Activated CD4-positive, CD25-positive, alpha-beta regulatory T cell treated with anti-CD3 and anti-CD28 coated beads, Interleukin-2, amount 50 U/mL, for 16 hours (primary cell): ENCODE results near the gene PPP1R1A.

ENCODE experiments used
- DNase-seq: peaks from one replicate; pipeline ENCODE4 v3.0.0-alpha.2; 2020; ENCODE audit warnings: low read depth, low spot score

The PPP1R1A gene, protein sequence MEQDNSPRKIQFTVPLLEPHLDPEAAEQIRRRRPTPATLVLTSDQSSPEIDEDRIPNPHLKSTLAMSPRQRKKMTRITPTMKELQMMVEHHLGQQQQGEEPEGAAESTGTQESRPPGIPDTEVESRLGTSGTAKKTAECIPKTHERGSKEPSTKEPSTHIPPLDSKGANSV

DNA sequence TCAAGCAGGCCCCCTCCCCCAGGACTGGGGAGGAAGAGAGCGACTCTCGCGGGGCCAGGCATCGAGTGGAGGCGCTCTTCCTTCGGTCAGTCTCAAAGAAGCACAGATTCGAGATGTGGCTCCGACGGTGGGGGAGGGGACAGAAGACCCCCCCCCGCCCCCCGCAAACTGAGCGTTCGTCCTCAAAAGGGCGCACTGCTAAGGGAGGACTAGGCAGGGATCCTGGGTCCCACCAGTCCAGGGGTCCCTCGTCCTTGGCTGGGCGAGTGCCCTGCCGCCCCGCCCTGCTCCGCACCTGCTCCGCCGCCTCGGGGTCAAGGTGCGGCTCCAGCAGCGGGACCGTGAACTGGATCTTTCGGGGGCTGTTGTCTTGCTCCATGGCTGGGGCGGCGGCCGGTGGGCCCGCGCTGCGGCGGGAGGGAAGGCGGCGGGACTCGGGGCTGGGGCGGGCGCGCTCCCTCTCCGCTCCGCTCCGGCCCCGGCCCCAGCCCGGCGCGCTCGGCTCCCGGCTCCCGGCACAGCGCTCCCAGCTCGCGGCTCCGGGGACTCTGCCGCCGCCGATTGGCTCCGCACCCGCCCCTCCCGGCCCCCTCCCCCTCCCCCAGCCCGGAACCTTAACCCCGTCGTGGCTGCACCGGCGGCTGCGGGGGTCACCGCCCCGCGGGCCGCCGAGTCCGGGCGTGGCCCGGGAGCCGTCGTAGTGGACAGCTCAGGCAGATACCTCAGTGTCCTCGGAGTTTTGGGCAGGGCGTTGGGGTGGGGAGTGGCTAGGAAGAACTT lies at the start of gene PPP1R1A:
TSS of gene PPP1R1A (minus strand) at position 550 of the 780 bp plus-strand sequence. CDS start at position 379, 171 bp downstream.
- DNase-seq, result no peak

- DNase-seq, result no peak
Observed at GRCh38 chr12:54634795-54635194, 46.3 kb upstream of the PPP1R1A start, which contains the start of gene LACRT. Gene LACRT (minus strand): TSS chr12:54634895. CDS start chr12:54634841, 54 bp downstream.

- DNase-seq, result no peak
Observed at GRCh38 chr12:54631988-54632728, 43.7 kb upstream of the PPP1R1A start.

DNA sequence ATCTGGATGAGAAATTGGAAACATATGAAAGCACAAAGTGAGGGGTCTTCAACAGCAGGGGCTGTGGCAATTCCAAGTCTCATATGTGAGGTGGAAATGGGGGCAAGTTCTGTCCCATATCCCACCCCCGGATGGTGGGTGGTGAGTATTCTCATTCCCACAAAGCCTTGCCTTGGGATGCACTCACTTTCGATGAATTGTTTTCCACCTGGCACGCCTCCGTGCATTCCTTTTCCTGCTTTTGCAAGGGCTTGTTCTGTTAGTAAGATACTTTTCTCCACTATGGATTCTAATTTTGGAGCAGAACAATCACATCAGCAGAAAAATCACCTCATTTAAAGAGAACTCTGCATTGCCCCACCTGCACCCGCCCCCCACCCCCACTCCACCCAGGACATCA lies 43.1 kb upstream of the PPP1R1A start:
- DNase-seq, result no peak

GRCh38 chr12:54629925-54630324 lies 41.5 kb upstream of the PPP1R1A start:
- DNase-seq, result no peak

GRCh38 chr12:54628186-54628846 lies 39.9 kb upstream of the PPP1R1A start:
- DNase-seq, result no peak

DNA sequence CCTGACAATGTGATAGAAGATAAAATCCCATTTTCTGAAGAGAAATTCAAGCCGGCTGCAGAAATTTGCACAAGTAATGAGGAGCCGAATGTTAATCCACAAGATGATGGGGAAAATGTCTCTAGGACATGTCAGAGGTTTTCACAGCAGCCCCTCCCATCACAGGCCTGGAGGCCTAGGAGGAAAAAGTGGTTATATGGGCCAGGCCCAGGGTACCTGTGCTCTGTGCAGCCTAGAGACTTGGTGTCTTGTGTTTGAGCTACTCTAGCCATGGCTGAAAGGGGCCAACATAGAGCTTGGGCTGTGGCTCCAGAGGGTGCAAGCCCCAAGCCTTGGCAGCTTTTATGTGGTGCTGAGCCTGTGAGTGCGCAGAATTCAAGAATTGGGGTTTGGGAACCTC lies 38.8 kb upstream of the PPP1R1A start:
- DNase-seq, result no peak

DNA sequence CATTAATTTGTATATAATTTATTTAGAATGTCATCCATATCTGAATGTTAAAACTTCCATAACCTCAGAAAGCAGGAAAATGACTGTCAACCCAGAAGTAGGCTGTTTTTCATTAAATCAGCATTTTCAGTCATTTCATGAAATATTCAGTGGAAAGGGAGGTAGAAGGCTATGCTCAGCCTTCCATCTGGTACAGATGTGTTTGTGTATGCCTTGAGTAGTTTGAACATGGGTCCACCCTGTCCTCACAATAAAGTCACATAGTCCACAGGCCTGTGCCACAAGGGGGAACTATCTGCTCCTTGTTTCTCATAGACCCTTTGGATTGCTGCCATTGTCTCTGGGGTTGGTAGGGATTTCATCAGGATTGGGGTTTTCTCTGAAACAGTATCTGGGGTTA lies 37.1 kb upstream of the PPP1R1A start:
- DNase-seq, result no peak

DNA sequence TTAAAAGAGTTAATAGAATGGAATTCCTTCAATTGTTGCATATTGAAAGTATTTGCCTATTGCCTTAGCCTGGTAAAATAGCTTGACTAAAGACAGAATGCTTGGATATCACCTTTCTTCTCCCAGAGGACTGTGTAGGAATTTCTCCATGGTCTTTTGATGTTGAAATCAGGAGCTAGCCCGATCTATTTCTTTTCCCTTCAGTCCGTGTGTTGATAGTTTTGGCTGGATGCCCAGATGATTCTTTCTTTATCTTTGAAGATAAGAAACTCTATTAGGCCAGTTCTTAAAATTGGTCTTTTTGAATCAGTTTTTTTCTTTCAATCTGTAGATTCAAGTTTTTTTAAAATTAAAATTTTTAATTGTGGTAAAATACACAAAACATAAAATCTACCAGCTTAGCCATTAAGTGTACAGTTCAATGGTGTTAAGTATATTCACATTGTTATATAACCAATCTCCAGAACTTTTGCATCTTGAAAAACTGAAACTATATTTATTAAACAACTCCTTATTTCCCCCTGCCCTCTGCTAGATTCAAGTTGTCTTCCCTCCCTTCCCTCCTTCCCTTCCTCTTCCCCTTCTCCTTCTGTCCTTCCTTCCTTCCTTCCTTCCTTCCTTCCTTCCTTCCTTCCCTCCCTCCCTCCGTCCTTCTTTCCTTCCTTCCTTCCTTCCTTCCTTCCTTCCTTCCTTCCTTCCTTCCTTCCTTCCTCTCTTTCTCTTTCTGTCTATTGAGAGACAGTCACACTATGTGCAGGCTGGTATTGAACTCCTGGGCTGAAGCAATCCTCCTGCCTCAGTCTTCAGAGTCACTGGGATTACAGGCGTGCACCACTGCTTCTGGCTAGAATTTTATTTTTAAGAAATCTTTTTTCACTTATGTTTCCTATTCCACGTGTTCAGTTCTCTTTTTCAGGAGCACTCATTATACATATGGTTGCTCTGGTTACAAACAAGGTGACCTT lies 36.1 kb upstream of the PPP1R1A start:
- no peak for DNase-seq

DNA sequence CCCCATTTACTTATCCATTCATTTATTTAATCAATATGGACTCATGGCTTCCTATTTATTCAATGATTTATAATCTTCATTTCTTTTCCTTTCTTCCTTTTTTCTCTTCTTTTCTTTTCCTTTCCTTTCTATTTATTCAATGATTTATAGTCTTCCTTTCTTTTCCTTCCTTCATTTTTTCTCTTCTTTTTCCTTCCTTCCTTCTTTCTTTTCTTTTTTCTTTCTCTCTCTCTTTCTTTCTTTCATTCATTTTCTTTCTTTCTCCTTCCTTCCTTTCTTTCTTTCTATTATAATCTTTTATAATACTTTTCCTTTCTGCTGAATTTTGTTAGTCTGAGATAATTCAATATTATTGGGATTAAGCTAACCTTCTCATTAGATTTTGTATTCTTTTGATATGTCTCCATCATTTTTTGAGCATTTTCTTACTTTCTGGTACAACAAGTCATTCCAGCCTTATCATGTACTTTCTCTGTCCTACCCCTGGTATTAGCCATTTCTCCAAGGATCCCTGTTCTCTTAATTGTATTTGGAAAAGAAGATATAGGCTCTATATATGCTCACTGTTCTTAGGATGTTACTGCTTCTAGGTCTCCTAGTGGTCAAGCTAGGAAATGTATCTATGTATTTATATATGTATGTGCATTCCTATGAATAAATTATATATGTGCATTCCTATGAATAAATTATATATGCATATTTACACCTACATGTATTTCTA lies 34.2 kb upstream of the PPP1R1A start:
- DNase-seq, result no peak

DNA sequence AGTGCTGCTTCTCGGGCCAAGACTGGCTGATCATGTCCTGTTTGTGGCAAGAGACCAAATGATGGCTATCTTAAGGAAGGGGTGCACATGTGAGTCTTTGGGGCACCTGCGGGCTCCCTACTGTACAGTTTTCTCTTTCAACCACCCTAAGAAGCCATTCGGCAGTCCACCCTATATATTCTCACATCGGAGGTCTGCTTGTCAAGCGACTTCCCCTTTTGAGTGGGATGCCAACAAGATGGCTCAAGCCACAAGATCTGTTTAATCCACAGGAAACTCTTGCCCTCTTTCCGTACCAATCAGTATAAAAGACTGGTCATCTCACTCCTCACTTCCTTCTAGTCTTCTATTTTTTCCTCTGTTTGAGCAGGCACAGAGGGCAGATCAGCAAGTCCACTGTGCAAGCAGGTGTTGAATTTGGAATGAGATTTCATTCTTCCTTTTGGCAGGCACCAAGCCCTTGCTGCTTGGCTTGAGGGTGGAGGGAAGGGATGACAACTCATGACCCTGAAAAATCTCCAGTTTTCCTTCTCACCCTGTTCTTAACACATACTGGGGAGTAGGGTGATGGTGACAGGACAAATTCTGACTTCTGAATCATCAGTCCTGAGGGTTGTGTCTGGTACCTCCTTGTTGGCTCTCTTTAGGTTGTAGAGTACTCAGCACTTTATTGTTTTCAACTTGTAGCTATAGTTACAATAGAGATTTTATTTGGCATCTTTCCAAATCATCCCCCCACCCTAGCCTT lies 28.6 kb upstream of the PPP1R1A start:
- no peak for DNase-seq

DNA sequence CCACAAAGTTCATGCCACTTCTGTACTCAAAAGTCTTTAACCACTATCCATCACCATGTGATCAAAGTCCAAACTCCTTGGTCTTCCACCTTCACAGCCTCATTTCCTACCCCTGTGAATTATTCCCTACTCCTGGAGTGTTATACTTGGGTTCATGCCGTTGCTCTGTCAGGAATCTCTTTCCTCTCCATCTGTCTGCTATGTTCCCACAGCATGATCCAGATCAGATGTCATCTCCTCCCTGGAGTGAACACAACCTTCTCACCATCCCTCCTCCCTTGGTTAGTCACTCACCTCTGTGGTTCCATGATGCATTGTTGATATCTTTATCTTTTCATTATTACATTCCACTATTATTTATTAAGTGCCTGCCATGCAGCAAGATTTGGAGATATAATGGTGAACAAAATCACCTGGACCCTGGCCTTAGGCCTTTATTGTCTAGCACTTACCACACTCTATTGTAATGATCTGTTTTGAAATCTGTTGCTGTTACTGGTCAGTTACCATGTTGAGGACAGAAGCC lies 23.8 kb upstream of the PPP1R1A start:
- DNase-seq, result no peak

DNA sequence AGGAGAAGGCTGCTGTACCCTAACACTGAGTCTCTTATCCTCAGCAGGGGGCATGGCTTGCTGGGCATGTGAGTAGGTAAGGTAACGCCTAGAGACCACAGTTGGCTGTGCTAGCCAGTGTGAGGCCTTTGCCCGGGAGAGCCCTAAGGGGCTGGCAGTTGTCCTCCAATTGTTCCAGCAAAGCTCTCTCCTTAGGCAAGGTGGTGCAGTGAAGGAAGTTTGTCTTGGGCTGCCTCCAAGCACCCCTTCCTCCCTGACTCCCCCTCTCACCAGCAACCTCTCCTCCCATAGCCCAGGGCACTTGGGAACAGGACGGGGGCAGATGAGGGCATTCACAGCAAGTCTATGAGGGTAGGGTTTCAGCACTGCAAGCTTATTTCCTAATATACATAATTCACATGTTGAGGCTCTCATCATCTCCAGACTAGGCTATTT lies 23.3 kb upstream of the PPP1R1A start:
- DNase-seq, result no peak

- no peak for DNase-seq
Observed at GRCh38 chr12:54608769-54609168, 20.3 kb upstream of the PPP1R1A start.

GRCh38 chr12:54608156-54608555 lies 19.7 kb upstream of the PPP1R1A start:
- DNase-seq, result no peak

DNA sequence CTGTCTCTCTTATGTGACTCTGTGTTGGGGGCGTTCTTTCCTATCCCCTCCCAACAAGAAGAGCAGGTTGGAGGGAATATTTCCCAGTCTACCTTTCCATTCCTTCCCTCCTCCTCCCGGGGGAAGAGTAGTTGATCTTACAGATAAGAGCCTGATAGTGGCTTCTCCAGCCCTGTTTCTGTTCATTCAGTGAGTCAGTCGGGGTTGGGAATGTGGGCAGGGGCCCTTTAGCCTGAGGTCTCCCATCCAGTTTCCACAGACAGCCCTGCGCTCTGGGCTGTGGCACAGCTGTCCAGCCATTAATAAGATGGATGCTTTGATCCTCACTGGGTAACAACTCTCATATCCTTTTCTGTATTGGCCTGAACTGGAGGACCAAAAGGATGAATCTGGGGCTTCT lies 18.1 kb upstream of the PPP1R1A start:
- DNase-seq, result no peak

GRCh38 chr12:54605138-54605970 lies 16.9 kb upstream of the PPP1R1A start:
- DNase-seq, result no peak

- no peak for DNase-seq
Observed at GRCh38 chr12:54604436-54604835, 16.0 kb upstream of the PPP1R1A start.
